ENCODE measurements around the gene TOGARAM2. TPM values are rescaled to one million over a fixed set of nuclear protein-coding genes. Genes with fewer than 3 reads are reported as not detected.

Gene TOGARAM2
- total RNA-seq, 1 donor from 2014 or later: 0.23 TPM

DNA sequence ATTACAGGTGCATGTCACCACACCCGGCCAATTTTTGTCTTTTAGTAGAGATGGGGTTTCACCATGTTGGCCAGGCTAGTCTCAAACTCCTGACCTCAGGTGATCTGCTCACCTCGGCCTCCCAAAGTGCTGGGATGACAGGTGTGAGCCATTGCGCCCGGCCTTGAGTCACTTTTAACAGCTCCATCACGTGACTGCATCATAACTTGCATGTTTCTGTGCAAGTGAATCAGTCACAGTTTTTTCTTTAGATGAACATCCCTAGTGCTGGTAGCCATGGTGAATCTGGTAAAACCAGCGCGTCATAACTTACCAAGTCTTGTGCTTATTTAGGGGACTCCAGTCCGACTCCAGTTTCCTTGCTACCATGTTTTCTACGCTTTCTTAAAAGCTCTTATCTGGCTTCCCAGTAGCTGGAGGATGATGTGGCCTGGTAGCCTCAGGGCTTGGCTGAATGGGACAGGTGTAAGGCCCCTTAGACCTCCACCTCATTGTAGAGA lies 60.1 kb downstream of the TOGARAM2 start:
- DNase-seq (ENCODE audit: low spot score): no peak
- H3K9me3 Mint-ChIP-seq (ENCODE audit: unreplicated experiment): no peaks in the 10 kb centered on the region
- H3K4me3 Mint-ChIP-seq (ENCODE audit: unreplicated experiment): no peak overlapping the region
- no peaks in the 10 kb centered on the region for H3K4me1 Mint-ChIP-seq (ENCODE audit: unreplicated experiment)
- no peaks in the 10 kb centered on the region for H3K27me3 Mint-ChIP-seq (ENCODE audit: unreplicated experiment)
- TF ChIP-seq, protein P1, sequence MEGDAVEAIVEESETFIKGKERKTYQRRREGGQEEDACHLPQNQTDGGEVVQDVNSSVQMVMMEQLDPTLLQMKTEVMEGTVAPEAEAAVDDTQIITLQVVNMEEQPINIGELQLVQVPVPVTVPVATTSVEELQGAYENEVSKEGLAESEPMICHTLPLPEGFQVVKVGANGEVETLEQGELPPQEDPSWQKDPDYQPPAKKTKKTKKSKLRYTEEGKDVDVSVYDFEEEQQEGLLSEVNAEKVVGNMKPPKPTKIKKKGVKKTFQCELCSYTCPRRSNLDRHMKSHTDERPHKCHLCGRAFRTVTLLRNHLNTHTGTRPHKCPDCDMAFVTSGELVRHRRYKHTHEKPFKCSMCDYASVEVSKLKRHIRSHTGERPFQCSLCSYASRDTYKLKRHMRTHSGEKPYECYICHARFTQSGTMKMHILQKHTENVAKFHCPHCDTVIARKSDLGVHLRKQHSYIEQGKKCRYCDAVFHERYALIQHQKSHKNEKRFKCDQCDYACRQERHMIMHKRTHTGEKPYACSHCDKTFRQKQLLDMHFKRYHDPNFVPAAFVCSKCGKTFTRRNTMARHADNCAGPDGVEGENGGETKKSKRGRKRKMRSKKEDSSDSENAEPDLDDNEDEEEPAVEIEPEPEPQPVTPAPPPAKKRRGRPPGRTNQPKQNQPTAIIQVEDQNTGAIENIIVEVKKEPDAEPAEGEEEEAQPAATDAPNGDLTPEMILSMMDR (IDR thresholded peaks at IDR 0.05; ENCODE audit: unreplicated experiment): no peak
- no peak overlapping the region for H3K27ac Mint-ChIP-seq (ENCODE audit: unreplicated experiment)
- H3K36me3 Mint-ChIP-seq (ENCODE audit: low read depth, unreplicated experiment): no peaks in the 10 kb centered on the region

DNA sequence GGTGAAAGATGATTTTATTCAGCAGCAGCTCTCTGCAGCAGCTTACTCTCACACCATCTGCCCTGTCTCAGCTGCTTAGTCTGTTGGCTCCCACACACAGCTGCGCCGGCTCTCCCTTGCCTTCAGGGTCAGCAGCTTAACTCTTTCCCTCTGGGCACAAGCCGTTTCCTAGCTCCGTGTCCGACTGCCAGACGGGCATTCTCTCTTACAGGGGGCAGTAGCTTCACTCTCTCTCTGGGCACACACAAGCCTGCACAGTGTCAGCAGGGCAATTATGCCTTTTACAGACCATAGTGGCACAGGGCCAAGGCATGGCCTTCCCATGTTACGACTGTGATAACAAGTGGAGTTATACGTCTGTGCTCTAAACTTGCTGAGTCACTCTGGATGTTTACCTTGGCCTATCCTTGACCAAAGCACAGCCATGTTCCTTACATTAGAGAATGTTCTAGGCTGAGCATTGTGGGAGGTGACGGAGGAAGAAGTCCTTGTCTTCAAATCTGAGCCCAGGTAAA lies 61.5 kb downstream of the TOGARAM2 start:
- TF ChIP-seq, protein P1 (IDR thresholded peaks at IDR 0.05; ENCODE audit: unreplicated experiment): no peak
- DNase-seq (ENCODE audit: low spot score): no peak
- Mint-ChIP-seq H3K27ac (ENCODE audit: unreplicated experiment) (no peak overlapping the region), H3K36me3 (ENCODE audit: low read depth, unreplicated experiment) (no peaks in the 10 kb centered on the region), H3K9me3 (ENCODE audit: unreplicated experiment) (no peaks in the 10 kb centered on the region), H3K4me1 (ENCODE audit: unreplicated experiment) (no peaks in the 10 kb centered on the region), H3K4me3 (ENCODE audit: unreplicated experiment) (no peak overlapping the region), H3K27me3 (ENCODE audit: unreplicated experiment) (no peaks in the 10 kb centered on the region)

DNA sequence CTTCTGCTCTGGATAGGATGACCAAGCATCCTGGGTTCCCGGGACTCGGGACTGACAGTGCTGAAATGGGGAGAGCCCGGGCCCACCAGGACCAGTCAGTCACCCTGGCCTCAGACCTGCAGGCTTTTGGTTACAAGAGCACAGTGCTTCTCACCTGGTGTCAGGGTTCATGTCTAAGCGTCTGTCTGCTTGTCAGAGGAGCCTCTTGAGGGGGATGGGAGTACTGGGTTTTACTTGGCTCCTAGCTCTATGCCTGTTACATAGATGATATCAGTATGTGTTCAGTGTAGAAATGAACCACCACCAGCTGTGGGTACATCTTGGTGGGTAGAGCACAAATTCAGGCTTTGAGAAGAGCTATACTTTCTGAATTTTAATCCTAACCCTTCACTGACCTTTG lies 63.4 kb downstream of the TOGARAM2 start:
- TF ChIP-seq, protein P1 (IDR thresholded peaks at IDR 0.05; ENCODE audit: unreplicated experiment): no peak
- Mint-ChIP-seq H3K36me3 (ENCODE audit: low read depth, unreplicated experiment) (no peaks in the 10 kb centered on the region), H3K4me3 (ENCODE audit: unreplicated experiment) (no peak overlapping the region), H3K9me3 (ENCODE audit: unreplicated experiment) (no peaks in the 10 kb centered on the region), H3K27ac (ENCODE audit: unreplicated experiment) (no peak overlapping the region), H3K27me3 (ENCODE audit: unreplicated experiment) (no peaks in the 10 kb centered on the region), H3K4me1 (ENCODE audit: unreplicated experiment) (no peaks in the 10 kb centered on the region)
- DNase-seq (ENCODE audit: low spot score): no peak

DNA sequence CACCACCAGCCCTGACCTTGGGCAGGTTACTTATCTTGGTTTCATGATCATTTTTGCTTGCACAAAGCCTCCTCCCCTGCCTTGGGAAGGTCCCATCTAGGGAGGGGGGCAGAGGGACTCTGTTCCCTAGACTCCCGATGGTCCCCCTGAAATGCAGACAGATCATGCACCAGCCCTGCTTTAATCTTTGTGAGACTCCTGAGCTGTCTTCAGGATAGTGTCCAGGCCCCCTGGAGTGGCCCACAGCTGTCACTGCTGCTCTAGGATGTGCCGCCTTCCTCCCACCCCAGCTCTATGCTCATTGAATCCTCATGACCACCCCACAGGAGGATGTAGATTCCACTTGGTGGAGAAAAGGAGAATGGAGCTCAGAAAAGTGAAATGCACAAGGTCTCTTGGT lies 65.2 kb downstream of the TOGARAM2 start:
- Mint-ChIP-seq H3K4me3 (ENCODE audit: unreplicated experiment) (no peak overlapping the region), H3K4me1 (ENCODE audit: unreplicated experiment) (no peaks in the 10 kb centered on the region), H3K9me3 (ENCODE audit: unreplicated experiment) (no peaks in the 10 kb centered on the region), H3K27ac (ENCODE audit: unreplicated experiment) (no peak overlapping the region), H3K36me3 (ENCODE audit: low read depth, unreplicated experiment) (no peaks in the 10 kb centered on the region), H3K27me3 (ENCODE audit: unreplicated experiment) (no peaks in the 10 kb centered on the region)
- no peak for DNase-seq (ENCODE audit: low spot score)
- TF ChIP-seq, protein P1 (IDR thresholded peaks at IDR 0.05; ENCODE audit: unreplicated experiment): no peak

DNA sequence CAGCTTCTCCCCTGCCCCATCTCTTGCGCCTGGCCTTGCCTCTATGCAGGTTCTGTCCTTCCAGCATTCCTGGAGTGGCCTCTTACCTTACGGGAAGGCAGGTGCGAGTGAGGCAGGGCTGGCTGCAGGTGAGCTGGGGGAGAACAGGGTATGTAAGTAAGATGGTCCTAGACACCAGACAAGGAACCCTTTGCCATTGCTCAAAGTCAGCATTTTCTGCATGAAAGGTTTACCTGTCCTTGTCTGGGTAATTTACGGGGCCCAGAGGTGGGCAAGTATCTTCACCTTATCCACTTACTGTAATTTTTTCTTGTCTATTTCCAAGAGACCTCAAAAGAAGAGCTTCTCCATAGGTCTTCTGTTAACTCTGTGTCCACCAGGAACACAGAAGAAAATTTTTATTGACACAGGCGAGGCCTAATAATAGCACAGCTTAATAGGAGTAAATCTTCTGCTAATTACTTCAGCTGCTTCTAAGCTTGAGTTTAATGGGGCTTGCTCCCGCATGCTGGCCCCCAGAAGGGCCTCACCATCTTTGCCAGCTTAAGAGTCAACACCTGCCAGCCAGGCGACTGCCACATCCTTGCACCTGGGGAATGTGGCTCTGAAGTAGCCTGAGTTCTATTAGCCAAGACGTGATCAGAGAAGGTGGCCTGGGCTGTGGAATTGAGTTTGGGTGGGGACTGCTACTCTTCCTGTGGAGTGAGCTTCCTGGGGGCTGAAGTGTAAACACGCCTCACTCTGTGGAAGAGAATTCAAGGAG lies 66.2 kb downstream of the TOGARAM2 start:
- Mint-ChIP-seq H3K9me3 (ENCODE audit: unreplicated experiment) (no peaks in the 10 kb centered on the region), H3K4me3 (ENCODE audit: unreplicated experiment) (no peak overlapping the region), H3K27me3 (ENCODE audit: unreplicated experiment) (peaks cover under 1% of the 10 kb centered on the region), H3K4me1 (ENCODE audit: unreplicated experiment) (no peaks in the 10 kb centered on the region), H3K27ac (ENCODE audit: unreplicated experiment) (no peak overlapping the region), H3K36me3 (ENCODE audit: low read depth, unreplicated experiment) (no peaks in the 10 kb centered on the region)
- no peak for DNase-seq (ENCODE audit: low spot score)
- TF ChIP-seq, protein P1 (IDR thresholded peaks at IDR 0.05; ENCODE audit: unreplicated experiment): no peak
